H1 (cell line): ENCODE measurements around the gene DTNB. TPM values are rescaled to one million over a fixed set of nuclear protein-coding genes. Genes with fewer than 3 reads are reported as not detected.

Source experiments
- CTCF ChIA-PET: fragments of 300-600 bp; sonication (Branson Sonifier 250); formaldehyde crosslinking; loops from one replicate; lab custom pipeline; 2021; ENCODE audit not compliant: partially characterized antibody; lab: Charles Lee
- POLR2A ChIA-PET: fragments of 300-600 bp; sonication (Branson Sonifier 250); formaldehyde crosslinking; loops from one replicate; lab custom pipeline; 2021; ENCODE audit warnings: inconsistent platforms; ENCODE audit not compliant: partially characterized antibody; lab: Charles Lee
- DNase-seq, 2 experiments: peaks; one replicate each; pipeline versions ENCODE4 v3.0.0 to v3.0.0-alpha.2; 2010 to 2022; ENCODE audit warnings: low spot score in 2 of 2, low read depth in 1 of 2, mixed read lengths in 1 of 2
- FAIRE-seq: peaks from 2 replicates; lab custom pipeline; 2011; peaks lifted over from hg19 to GRCh38; lab: Jason Lieb, UNC
- H2AFZ ChIP-seq: 2 replicates; pipeline ENCODE4 v1.8.1; 2012; ENCODE audit warnings: low read length, inconsistent platforms
- H2AK5ac ChIP-seq: 2 replicates; pipeline ENCODE4 v1.6.1; 2013; ENCODE audit warnings: low read depth, low read length
- H2BK120ac ChIP-seq: replicated peaks from 2 replicates; pipeline ENCODE3; 2013; ENCODE audit warnings: low read depth, low read length, inconsistent platforms
- H2BK12ac ChIP-seq: 2 replicates; pipeline ENCODE4 v1.6.1; 2013; ENCODE audit warnings: low read depth, low read length
- H2BK15ac ChIP-seq: 2 replicates; pipeline ENCODE4 v1.6.1; 2013; ENCODE audit warnings: low read length
- H2BK20ac ChIP-seq: 2 replicates; pipeline ENCODE4 v1.6.1; 2013; ENCODE audit warnings: low read length
- H2BK5ac ChIP-seq: 2 replicates; pipeline ENCODE4 v1.6.1; 2013; ENCODE audit warnings: low read depth, low read length
- H3K14ac ChIP-seq: 2 replicates; pipeline ENCODE4 v1.6.1; 2013; ENCODE audit warnings: inconsistent platforms; ENCODE audit not compliant: insufficient read length
- H3K18ac ChIP-seq: 2 replicates; pipeline ENCODE4 v1.6.1; 2013; ENCODE audit warnings: low read length; ENCODE audit errors: extremely low read depth
- H3K23ac ChIP-seq: 2 replicates; pipeline ENCODE4 v1.6.1; 2013; ENCODE audit warnings: inconsistent platforms; ENCODE audit not compliant: insufficient read length
- H3K23me2 ChIP-seq: 2 replicates; pipeline ENCODE4 v1.6.1; 2013; ENCODE audit warnings: low read depth, low read length
- H3K27ac ChIP-seq: 2 replicates; pipeline ENCODE4 v1.6.1; 2011; ENCODE audit warnings: low read depth, low read length, inconsistent platforms
- H3K27me3 ChIP-seq, 4 experiments: replicated peaks in 1 of 4; 1 replicate in 1 of 4; 2 replicates in 3 of 4; pipeline versions ENCODE4 v1.6.1 to v1.8.1; 2011 to 2013; ENCODE audit warnings: low read length in 3 of 4, mild to moderate bottlenecking in 3 of 4, inconsistent platforms in 2 of 4, mixed read lengths in 2 of 4, moderate library complexity in 1 of 4; ENCODE audit not compliant: control insufficient read depth in 3 of 4, insufficient read depth in 3 of 4; ENCODE audit errors: extremely low read depth in 1 of 4
- H3K36me3 ChIP-seq, 4 experiments: 2 replicates each; pipeline versions ENCODE4 v1.6.1 to v1.8.1; 2011 to 2013; ENCODE audit warnings: mild to moderate bottlenecking in 4 of 4, low read length in 3 of 4, moderate library complexity in 2 of 4, control low read depth in 1 of 4, inconsistent platforms in 1 of 4; ENCODE audit not compliant: insufficient read depth in 4 of 4, control insufficient read depth in 2 of 4
- H3K4ac ChIP-seq: replicated peaks from 2 replicates; pipeline ENCODE3; 2013; ENCODE audit warnings: low read length, low read depth, mixed read lengths, inconsistent platforms; ENCODE audit not compliant: insufficient read length
- H3K4me1 ChIP-seq, 4 experiments: replicated peaks in 1 of 4; 1 replicate in 1 of 4; 2 replicates in 3 of 4; pipeline versions ENCODE4 v1.6.1 to v1.8.1; 2011 to 2013; ENCODE audit warnings: low read length in 3 of 4, inconsistent platforms in 2 of 4, mixed read lengths in 1 of 4; ENCODE audit not compliant: insufficient read depth in 4 of 4, control insufficient read depth in 3 of 4
- H3K4me2 ChIP-seq, 2 experiments: 2 replicates each; pipeline versions ENCODE4 v1.6.1 to v1.8.1; 2011 to 2013; ENCODE audit warnings: low read depth in 2 of 2, low read length in 2 of 2, control low read depth in 1 of 2, inconsistent platforms in 1 of 2, mild to moderate bottlenecking in 1 of 2; ENCODE audit not compliant: insufficient read depth in 1 of 2
- H3K4me3 ChIP-seq, 4 experiments: fragments of 200-600, 300-600 bp in 1 of 4; sonication (generic), shearing (Covaris generic), sonication (Bioruptor Twin) in 1 of 4; 2 replicates each; pipeline versions ENCODE4 v1.5.1 to v1.8.1; 2011 to 2016; ENCODE audit warnings: low read length in 4 of 4, low read depth in 3 of 4, control low read depth in 2 of 4, inconsistent platforms in 2 of 4, mild to moderate bottlenecking in 2 of 4, mixed read lengths in 1 of 4, moderate library complexity in 1 of 4; ENCODE audit not compliant: insufficient read depth in 2 of 4; ENCODE audit errors: extremely low read depth in 1 of 4
- H3K56ac ChIP-seq: replicated peaks from 2 replicates; pipeline ENCODE3; 2013; ENCODE audit warnings: low read depth, mild to moderate bottlenecking, mixed read lengths, low read length, inconsistent platforms; ENCODE audit not compliant: insufficient read length
- H3K79me1 ChIP-seq: 2 replicates; pipeline ENCODE4 v1.6.1; 2013; ENCODE audit warnings: low read depth, low read length, control low read depth
- H3K79me2 ChIP-seq, 2 experiments: 2 replicates each; pipeline versions ENCODE4 v1.6.1 to v1.8.1; 2012 to 2013; ENCODE audit warnings: low read length in 2 of 2, mild to moderate bottlenecking in 2 of 2, inconsistent platforms in 1 of 2; ENCODE audit not compliant: insufficient read depth in 2 of 2, control insufficient read depth in 1 of 2
- H3K9ac ChIP-seq, 4 experiments: replicated peaks in 1 of 4; 1 replicate in 1 of 4; 2 replicates in 3 of 4; pipeline versions ENCODE4 v1.6.1 to v1.8.1; 2011 to 2013; ENCODE audit warnings: low read depth in 3 of 4, low read length in 3 of 4, control low read depth in 2 of 4, mild to moderate bottlenecking in 2 of 4, moderate library complexity in 2 of 4, inconsistent platforms in 1 of 4; ENCODE audit errors: extremely low read depth in 1 of 4
- H3K9me3 ChIP-seq, 2 experiments: 2 replicates each; pipeline versions ENCODE4 v1.6.1 to v1.8.1; 2012 to 2013; ENCODE audit warnings: mild to moderate bottlenecking in 2 of 2, moderate library complexity in 2 of 2, control low read depth in 1 of 2, inconsistent platforms in 1 of 2, low read depth in 1 of 2, low read length in 1 of 2, mixed read lengths in 1 of 2; ENCODE audit not compliant: insufficient read depth in 2 of 2
- H4K20me1 ChIP-seq, 2 experiments: replicated peaks in 1 of 2; 2 replicates each; pipeline versions ENCODE3 to v1.8.1; 2011 to 2013; ENCODE audit warnings: inconsistent platforms in 2 of 2, low read length in 2 of 2, mild to moderate bottlenecking in 1 of 2; ENCODE audit not compliant: insufficient read depth in 2 of 2, control insufficient read depth in 1 of 2
- H4K5ac ChIP-seq: 2 replicates; pipeline ENCODE4 v1.6.1; 2013; ENCODE audit warnings: low read length, low read depth, mixed read lengths, inconsistent platforms; ENCODE audit not compliant: insufficient read length
- H4K8ac ChIP-seq: 2 replicates; pipeline ENCODE4 v1.8.0; 2013; ENCODE audit warnings: mild to moderate bottlenecking, moderate library complexity, low read length, inconsistent platforms; ENCODE audit not compliant: insufficient read depth; ENCODE audit errors: extremely low read depth
- H4K91ac ChIP-seq: replicated peaks from 2 replicates; pipeline ENCODE3; 2013; ENCODE audit warnings: low read length, mixed read lengths, inconsistent platforms; ENCODE audit not compliant: insufficient read length
- ASH2L ChIP-seq: fragments of 200-600, 300-600 bp; sonication (generic); IDR thresholded peaks from one replicate; pipeline ENCODE4 v1.7.1; 2017; ENCODE audit warnings: low read length
- BACH1 ChIP-seq: IDR thresholded peaks from 2 replicates; pipeline ENCODE4 v1.6.1; 2012; ENCODE audit warnings: low read length, improper control_type of control experiment
- KDM4A ChIP-seq: IDR thresholded peaks from one replicate; pipeline ENCODE4 v1.7.1; 2012; ENCODE audit warnings: low read depth, mild to moderate bottlenecking, moderate library complexity, low read length, inconsistent platforms; ENCODE audit not compliant: severe bottlenecking
- KDM5A ChIP-seq: fragments of 200-600 bp; IDR thresholded peaks from 2 replicates; pipeline ENCODE4 v1.7.1; 2012; ENCODE audit warnings: mild to moderate bottlenecking, low read length, inconsistent platforms, mixed read lengths
- NRF1 ChIP-seq: IDR thresholded peaks from 2 replicates; pipeline ENCODE4 v1.6.1; 2011; ENCODE audit warnings: mild to moderate bottlenecking, low read depth, low read length, improper control_type of control experiment
- SP1 ChIP-seq: IDR thresholded peaks from 2 replicates; pipeline ENCODE4 v1.6.1; 2011; ENCODE audit warnings: low read depth, low read length
- YY1 ChIP-seq: IDR thresholded peaks from 2 replicates; pipeline ENCODE4 v1.6.1; 2011; ENCODE audit warnings: low read depth, mild to moderate bottlenecking, low read length
- WGBS, 2 experiments: shearing (Covaris generic) in 1 of 2; methylation state at CpG; one replicate each; pipeline versions ENCODE4 v1.1.6 to v1.1.7; 2013 to 2015; ENCODE audit warnings: low lambda C conversion rate in 2 of 2, mixed read lengths in 2 of 2, inconsistent platforms in 1 of 2, low coverage in 1 of 2, missing lambda C conversion rate in 1 of 2; ENCODE audit not compliant: insufficient replicate concordance in 2 of 2, insufficient coverage in 1 of 2, insufficient read length in 1 of 2; ENCODE audit errors: extremely low coverage in 1 of 2, missing lambda C conversion rate in 1 of 2; 5-methylcytosine and 5-hydroxymethylcytosine counted together
- polyA plus RNA-seq, 7 experiments: library from polyadenylated mRNA; depleted of rRNA in 3 of 7; stranded (reverse) in 5 of 7; unstranded in 2 of 7; fragments of >200 nt in 5 of 7; fragments of 200-250 nt in 2 of 7; gene quantifications; 1 replicate in 5 of 7; 2 replicates in 1 of 7; 4 replicates in 1 of 7; pipeline versions ENCODE4 v1.2.1 to v1.2.3, GENCODE V29; 2011 to 2013; ENCODE audit warnings: missing spikeins in 2 of 7, mixed read lengths in 2 of 7
- total RNA-seq: library from RNA; stranded (reverse); fragmentation: NEBNext Ultra II Directional; extraction: Animal tissue kit (Norgen Biotek cat#: 25700); gene quantifications from 2 replicates; pipeline ENCODE4 v1.2.1, GENCODE V29; 2021

DTNB gene
- total and polyA plus RNA-seq, 2 of the 8 experiments (the other 6 are each of a cell fraction or from before 2014, with no cell fraction given): 39.6 to 49.5 TPM

GRCh38 chr2:25401307-25402026 lies 271.9 kb downstream of the DTNB start:
- WGBS, 2 experiments: 92% methylated on average over 8 of the region's 8 CpGs; no CpG with 5 or more reads in 1 of the 2 experiments
- Histone ChIP-seq H3K79me1 (no peaks in the 10 kb centered on the region), H3K4me2 (no peak overlapping the region; a peak in 1 of 4 replicates), H3K9me3 (no peaks in the 10 kb centered on the region), H2BK15ac (no peak overlapping the region), H3K27me3 (no peaks in the 10 kb centered on the region), H3K4ac (no peak overlapping the region), H3K23ac (no peak overlapping the region), H3K36me3 (no peaks in the 10 kb centered on the region), H2BK5ac (no peak overlapping the region), H2BK20ac (no peak overlapping the region), H3K27ac (no peak overlapping the region), H2BK120ac (no peak overlapping the region), H4K20me1 (peaks cover 0 to 4% of the 10 kb centered on the region in 2 experiments), H2BK12ac (no peak overlapping the region), H3K4me3 (no peak overlapping the region), H3K14ac (no peak overlapping the region), H2AK5ac (no peak overlapping the region), H3K56ac (no peak overlapping the region), H2AFZ (no peak overlapping the region), H3K4me1 (peaks cover 0 to 3% (median 0%) of the 10 kb centered on the region in 4 experiments; a peak in 3 of 7 replicates), H3K9ac (no peak overlapping the region), H3K79me2 (no peaks in the 10 kb centered on the region), H4K91ac (no peak overlapping the region), H3K18ac (no peak overlapping the region), H4K8ac (no peak overlapping the region), H4K5ac (no peak overlapping the region), H3K23me2 (no peaks in the 10 kb centered on the region)
- ChIA-PET CTCF (interaction anchor here (0.8 to 1.4 kb wide), 4 partner anchors 18 to 40 kb away, joined by 3 to 5 read pairs (median 4); no protein-coding TSS in a partner anchor), POLR2A (no interaction called here)
- FAIRE-seq (no peak), DNase-seq (no peak)
- no peak for TF ChIP-seq ASH2L
- no peak for TF ChIP-seq YY1
- no peak for TF ChIP-seq BACH1
- TF ChIP-seq SP1: no peak
- no peak for TF ChIP-seq NRF1
- no peak for TF ChIP-seq KDM5A
- TF ChIP-seq KDM4A: no peak
